ENCODE measurements around the gene GLRX5. TPM values are rescaled to one million over a fixed set of nuclear protein-coding genes. Genes with fewer than 3 reads are reported as not detected.

Gene GLRX5
- total and polyA plus RNA-seq, 12 donors, result 32.7 to 134 (median 71.6) TPM

GRCh38 chr14:95504135-95505029 lies 30.5 kb upstream of the GLRX5 start:
- Histone ChIP-seq H3K36me3 (replicated peaks in 1 of 2) (no peaks in the 10 kb centered on the region), H3K27ac (peak overlapping the region in 2 of 5 donors; percentile 14 to 33), H3K9me3 (replicated peaks in 1 of 3) (no peaks in the 10 kb centered on the region), H3K4me3 (no peak overlapping the region), H3K4me1 (replicated peaks in 1 of 2) (peaks cover 29 to 69% of the 10 kb centered on the region in 2 donors), H3K27me3 (no peaks in the 10 kb centered on the region)
- intact Hi-C loops (cut with DNase I), result no loop called here
- 59 to 67% (median 67%) methylated on average over 6 of the region's 6 CpGs for WGBS, 4 donors
- TF ChIP-seq POLR2A (IDR thresholded peaks at IDR 0.05) (no peak), CTCF (IDR thresholded peaks at IDR 0.05) (no peak)
- DNase-seq, result no peak

- Histone ChIP-seq H3K36me3 (replicated peaks in 1 of 2) (no peaks in the 10 kb centered on the region), H3K4me3 (no peak overlapping the region), H3K27ac (peak overlapping the region in 1 of 5 donors; percentile 14), H3K9me3 (replicated peaks in 1 of 3) (no peaks in the 10 kb centered on the region), H3K27me3 (no peaks in the 10 kb centered on the region), H3K4me1 (replicated peaks in 1 of 2) (peaks cover 34 to 72% of the 10 kb centered on the region in 2 donors)
- TF ChIP-seq POLR2A (IDR thresholded peaks at IDR 0.05) (no peak), CTCF (IDR thresholded peaks at IDR 0.05) (no peak)
- intact Hi-C loops (cut with DNase I), result no loop called here
- DNase-seq, result peak in 1 of 7 donors; percentile 11
- 88 to 97% (median 93%) methylated on average over 9 to 17 of the region's 17 CpGs for WGBS, 4 donors
These were observed 29.7 kb upstream of the GLRX5 start for GRCh38 chr14:95505030-95505589.

- peak overlapping the region; percentile 56 to 90 (median 77) for H3K27ac ChIP-seq
- DNase-seq, result peak; percentile 76 to 93 (median 91)
These were observed 27.7 kb upstream of the GLRX5 start for GRCh38 chr14:95507174-95507573.

More at GRCh38 chr14:95507174-95507573, 27.7 kb upstream of the GLRX5 start:
- WGBS, 4 donors, result 7 to 14% (median 10%) methylated on average over 3 to 8 of the region's 8 CpGs
- Histone ChIP-seq H3K4me1 (replicated peaks in 1 of 2) (peaks cover 24 to 66% of the 10 kb centered on the region in 2 donors), H3K4me3 (no peak overlapping the region), H3K27me3 (no peaks in the 10 kb centered on the region), H3K9me3 (replicated peaks in 1 of 3) (no peaks in the 10 kb centered on the region), H3K36me3 (replicated peaks in 1 of 2) (no peaks in the 10 kb centered on the region)
- peak in 1 of 6 experiments; percentile 15 for TF ChIP-seq CTCF (IDR thresholded peaks at IDR 0.05)
- TF ChIP-seq POLR2A (IDR thresholded peaks at IDR 0.05), result peak in 1 of 2 donors; percentile 53
- intact Hi-C loops (cut with DNase I), result no loop called here

Data from adrenal gland (tissue), 12 donors.